ENCODE data around the gene TIMP1.

Gene TIMP1

GRCh38 chrX:47573341-47574075 lies 8.7 kb upstream of the TIMP1 start:
- no peak for TF ChIP-seq CTCF (conservative IDR thresholded peaks at IDR 0.05; ENCODE audit: control insufficient read depth, insufficient read depth, low read depth, low read length)
- H3K4me3 ChIP-seq (ENCODE audit: control insufficient read depth, low read depth, low read length): no peak overlapping the region
- peak; percentile 79 for DNase-seq (ENCODE audit: low read depth)

GRCh38 chrX:47574076-47574546 lies 8.1 kb upstream of the TIMP1 start:
- DNase-seq (ENCODE audit: low read depth): no peak
- TF ChIP-seq CTCF (conservative IDR thresholded peaks at IDR 0.05; ENCODE audit: control insufficient read depth, insufficient read depth, low read depth, low read length): no peak
- no peak overlapping the region for H3K4me3 ChIP-seq (ENCODE audit: control insufficient read depth, low read depth, low read length)

GRCh38 chrX:47574547-47575301 lies 7.5 kb upstream of the TIMP1 start:
- TF ChIP-seq CTCF (conservative IDR thresholded peaks at IDR 0.05; ENCODE audit: control insufficient read depth, insufficient read depth, low read depth, low read length): no peak
- DNase-seq (ENCODE audit: low read depth): no peak
- no peak overlapping the region for H3K4me3 ChIP-seq (ENCODE audit: control insufficient read depth, low read depth, low read length)

GRCh38 chrX:47576021-47576898 lies 6.0 kb upstream of the TIMP1 start:
- no peak overlapping the region for H3K4me3 ChIP-seq (ENCODE audit: control insufficient read depth, low read depth, low read length)
- DNase-seq (ENCODE audit: low read depth): no peak
- TF ChIP-seq CTCF (conservative IDR thresholded peaks at IDR 0.05; ENCODE audit: control insufficient read depth, insufficient read depth, low read depth, low read length): no peak

GRCh38 chrX:47577424-47577823 lies 4.8 kb upstream of the TIMP1 start:
- no peak overlapping the region for H3K4me3 ChIP-seq (ENCODE audit: control insufficient read depth, low read depth, low read length)
- peak; percentile 55 for DNase-seq (ENCODE audit: low read depth)
- no peak for TF ChIP-seq CTCF (conservative IDR thresholded peaks at IDR 0.05; ENCODE audit: control insufficient read depth, insufficient read depth, low read depth, low read length)

- H3K4me3 ChIP-seq (ENCODE audit: control insufficient read depth, low read depth, low read length): no peak overlapping the region
- DNase-seq (ENCODE audit: low read depth): no peak
- TF ChIP-seq CTCF (conservative IDR thresholded peaks at IDR 0.05; ENCODE audit: control insufficient read depth, insufficient read depth, low read depth, low read length): no peak
Observed at GRCh38 chrX:47577901-47578300, 4.3 kb upstream of the TIMP1 start.
